Retina (tissue), 1 donor: ENCODE results near the gene LRIF1.
"Not testable (repeated sequence)": the region's sequence is repeated elsewhere in the genome, so short reads cannot be mapped to it uniquely, and the experiment has no call there.

Source experiments
- DNase-seq: peaks from one replicate; pipeline ENCODE4 v3.0.0-alpha.2; 2016

Gene LRIF1

GRCh38 chr1:110963691-110964454 is at the start of gene LRIF1:
Gene LRIF1, minus strand, starts transcription at chr1:110963922. Its CDS starts 234 bp downstream, at chr1:110963688.
- peak; percentile 96 for DNase-seq

- DNase-seq: no peak
Measured at GRCh38 chr1:111008031-111008430, 44.3 kb upstream of the LRIF1 start.

- DNase-seq: no peak
Measured at GRCh38 chr1:111006556-111006955, 42.8 kb upstream of the LRIF1 start.

- not testable (repeated sequence) for DNase-seq
Measured at GRCh38 chr1:110999607-111000006, 35.9 kb upstream of the LRIF1 start.

- not testable (repeated sequence) for DNase-seq
Measured at GRCh38 chr1:110992329-110992728, 28.6 kb upstream of the LRIF1 start.

GRCh38 chr1:110991295-110991694 is 27.6 kb upstream of the LRIF1 start:
- not testable (repeated sequence) for DNase-seq

GRCh38 chr1:110990541-110990940 is 26.8 kb upstream of the LRIF1 start:
- DNase-seq: no peak

- no peak for DNase-seq
Measured at GRCh38 chr1:110986407-110986891, 22.7 kb upstream of the LRIF1 start.

GRCh38 chr1:110982320-110982719 is 18.6 kb upstream of the LRIF1 start:
- DNase-seq: no peak

GRCh38 chr1:110979154-110979553 is 15.4 kb upstream of the LRIF1 start:
- no peak for DNase-seq

- DNase-seq: no peak
Measured at GRCh38 chr1:110976089-110976488, 12.4 kb upstream of the LRIF1 start.

GRCh38 chr1:110975265-110975664 is 11.5 kb upstream of the LRIF1 start:
- DNase-seq: no peak

GRCh38 chr1:110967256-110967655 is 3.5 kb upstream of the LRIF1 start:
- no peak for DNase-seq

- no peak for DNase-seq
Measured at GRCh38 chr1:110964455-110964903, 757 bp upstream of the LRIF1 start.

- peak; percentile 90 for DNase-seq
Measured at GRCh38 chr1:110962892-110963690, 631 bp downstream of the LRIF1 start.

- no peak for DNase-seq
Measured at GRCh38 chr1:110961902-110962301, 1.8 kb downstream of the LRIF1 start.

GRCh38 chr1:110960777-110961420 is 2.8 kb downstream of the LRIF1 start:
- no peak for DNase-seq

- no peak for DNase-seq
Measured at GRCh38 chr1:110957798-110958197, 5.9 kb downstream of the LRIF1 start.

GRCh38 chr1:110956586-110956985 is 7.1 kb downstream of the LRIF1 start:
- no peak for DNase-seq

GRCh38 chr1:110953031-110953430 is 10.7 kb downstream of the LRIF1 start:
- DNase-seq: no peak

- DNase-seq: no peak
Measured at GRCh38 chr1:110952031-110952430, 11.7 kb downstream of the LRIF1 start.

- no peak for DNase-seq
Measured at GRCh38 chr1:110951161-110951560, 12.6 kb downstream of the LRIF1 start.
